Small intestine (tissue), 7 donors: ENCODE data around the gene AK8. TPM values are rescaled to one million over a fixed set of nuclear protein-coding genes. Genes with fewer than 3 reads are reported as not detected.

Source experiments
- DNase-seq, 2 donors: peaks; one replicate each; pipeline versions ENCODE4 v3.0.0 to v3.0.0-alpha.2; 2013
- FAIRE-seq: peaks from 2 replicates; lab custom pipeline; 2012; peaks lifted over from hg19 to GRCh38; lab: Jason Lieb, UNC
- H3K27ac ChIP-seq, 3 donors: one replicate each; pipeline ENCODE4 v1.5.1; 2013; ENCODE audit warnings: low read length in 2 of 3, mild to moderate bottlenecking in 2 of 3, control low read depth in 1 of 3, inconsistent platforms in 1 of 3, low read depth in 1 of 3, moderate library complexity in 1 of 3
- H3K27me3 ChIP-seq, 3 donors: one replicate each; pipeline ENCODE4 v1.6.1; 2013; ENCODE audit warnings: low read length in 3 of 3, inconsistent platforms in 1 of 3; ENCODE audit not compliant: control insufficient read depth in 3 of 3, insufficient read depth in 3 of 3
- H3K36me3 ChIP-seq, 3 donors: one replicate each; pipeline ENCODE4 v1.6.1; 2013; ENCODE audit warnings: low read length in 3 of 3, inconsistent platforms in 1 of 3, low read depth in 1 of 3, mild to moderate bottlenecking in 1 of 3, moderate library complexity in 1 of 3; ENCODE audit not compliant: control insufficient read depth in 3 of 3, insufficient read depth in 2 of 3
- H3K4me1 ChIP-seq, 3 donors: one replicate each; pipeline ENCODE4 v1.6.1; 2013; ENCODE audit warnings: low read length in 2 of 3, inconsistent platforms in 1 of 3, low read depth in 1 of 3, mild to moderate bottlenecking in 1 of 3, moderate library complexity in 1 of 3; ENCODE audit not compliant: control insufficient read depth in 3 of 3, insufficient read depth in 2 of 3
- H3K4me3 ChIP-seq, 3 donors: one replicate each; pipeline ENCODE4 v1.5.1; 2013; ENCODE audit warnings: low read length in 3 of 3, control low read depth in 1 of 3, inconsistent platforms in 1 of 3, low read depth in 1 of 3, mild to moderate bottlenecking in 1 of 3, moderate library complexity in 1 of 3
- H3K9me3 ChIP-seq, 2 donors: one replicate each; pipeline ENCODE4 v1.6.1; 2013; ENCODE audit warnings: low read depth in 1 of 2, low read length in 1 of 2; ENCODE audit not compliant: control insufficient read depth in 2 of 2, insufficient read depth in 1 of 2
- WGBS, 3 donors: extraction: QIAGEN DNeasy Blood & Tissue Kit; methylation state at CpG; one replicate each; pipeline ENCODE4 v1.1.7; 2013; 5-methylcytosine and 5-hydroxymethylcytosine counted together
- polyA plus RNA-seq, 4 donors: library from polyadenylated mRNA; stranded (reverse) in 3 of 4; unstranded in 1 of 4; fragments of 200-250 nt in 3 of 4; fragments of 120-200 nt in 1 of 4; gene quantifications; one replicate each; pipeline versions ENCODE4 v1.2.1 to v1.2.3, GENCODE V29; 2013
- donor health status: healthy with polysubstance abuse.
- donor health status: control.
- donor health status: control.
- donor health status: Bipolar disorder and iron deficiency.
- donor health status: healthy.

AK8 gene
- polyA plus RNA-seq, 4 donors: 0.09 to 3.0 TPM; not detected in 2

DNA sequence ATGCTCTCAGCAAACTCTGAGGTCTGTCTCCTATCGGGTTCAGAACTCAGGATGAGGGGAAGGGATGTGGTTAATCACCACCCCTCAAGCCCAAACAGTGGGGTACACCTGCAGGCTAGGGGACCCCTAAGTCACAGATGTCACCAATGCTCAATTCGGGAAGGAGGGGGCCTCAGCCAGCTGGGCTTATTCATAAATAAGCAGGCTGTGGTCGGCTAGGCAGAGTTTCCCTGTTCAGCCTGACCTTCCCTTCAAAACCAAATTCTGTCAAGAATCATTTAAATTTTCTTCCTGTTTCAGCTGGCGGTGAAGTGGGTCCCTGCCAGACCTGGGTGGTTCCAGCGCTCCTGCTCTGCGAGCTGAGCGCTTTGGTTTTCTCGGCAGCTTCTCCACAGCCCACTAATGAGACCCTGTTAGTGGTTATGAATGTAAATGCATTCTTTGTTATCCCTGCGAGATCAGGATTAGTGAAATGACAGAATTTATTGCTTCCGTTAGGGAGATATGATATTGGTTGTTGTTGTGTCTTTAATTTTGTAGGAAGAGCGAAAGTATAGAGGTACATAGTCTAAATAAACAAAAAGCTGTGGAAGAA lies 68.3 kb downstream of the AK8 start:
- 59 to 64% (median 61%) methylated on average over 11 of the region's 11 CpGs for whole genome bisulfite sequencing, 3 donors
- H3K9me3 ChIP-seq: no peaks in the 10 kb centered on the region
- H3K4me1 ChIP-seq: no peaks in the 10 kb centered on the region
- H3K27me3 ChIP-seq: peaks cover 0 to 18% (median 0%) of the 10 kb centered on the region in 3 donors
- H3K36me3 ChIP-seq: no peaks in the 10 kb centered on the region
- DNase-seq (no peak), FAIRE-seq (no peak)
- no peak overlapping the region for H3K4me3 ChIP-seq
- no peak overlapping the region for H3K27ac ChIP-seq

DNA sequence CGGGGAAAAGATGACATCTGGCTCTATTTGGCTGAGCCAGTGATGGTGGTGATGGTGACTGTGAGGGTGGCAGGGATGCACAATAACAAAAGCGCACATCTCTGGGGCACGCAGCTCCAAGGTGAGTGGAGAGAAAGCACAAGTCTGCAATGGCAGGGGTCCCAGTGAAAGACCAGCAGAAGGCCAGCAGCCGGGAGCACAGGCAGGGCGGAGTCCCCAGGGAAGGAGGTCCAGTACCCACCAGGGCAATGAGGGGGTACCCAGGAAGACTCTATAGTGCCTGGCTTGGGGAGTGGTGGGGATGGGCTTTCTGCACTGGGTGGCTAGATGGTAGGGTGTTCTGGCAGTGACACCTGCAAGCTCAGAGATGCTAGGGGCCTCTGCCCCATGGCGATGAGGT lies 69.4 kb downstream of the AK8 start:
- Histone ChIP-seq H3K36me3 (no peaks in the 10 kb centered on the region), H3K4me3 (no peak overlapping the region), H3K27me3 (peaks cover 0 to 18% (median 2%) of the 10 kb centered on the region in 3 donors), H3K4me1 (no peaks in the 10 kb centered on the region), H3K9me3 (no peaks in the 10 kb centered on the region), H3K27ac (no peak overlapping the region)
- 75 to 87% (median 81%) methylated on average over 6 of the region's 6 CpGs for WGBS, 3 donors
- FAIRE-seq (no peak), DNase-seq (no peak)

- Histone ChIP-seq H3K4me3 (no peak overlapping the region), H3K9me3 (no peaks in the 10 kb centered on the region), H3K36me3 (no peaks in the 10 kb centered on the region), H3K27ac (no peak overlapping the region), H3K4me1 (no peaks in the 10 kb centered on the region), H3K27me3 (peaks cover 0 to 20% (median 5%) of the 10 kb centered on the region in 3 donors)
- DNase-seq (no peak), FAIRE-seq (no peak)
- 46 to 65% (median 52%) methylated on average over 13 of the region's 13 CpGs for WGBS, 3 donors
Measured at GRCh38 chr9:132806723-132807421, 71.2 kb downstream of the AK8 start.

- Histone ChIP-seq H3K27me3 (peaks cover 0 to 20% (median 5%) of the 10 kb centered on the region in 3 donors), H3K9me3 (no peaks in the 10 kb centered on the region), H3K27ac (no peak overlapping the region), H3K36me3 (no peaks in the 10 kb centered on the region), H3K4me3 (no peak overlapping the region), H3K4me1 (no peaks in the 10 kb centered on the region)
- no peak for FAIRE-seq
- WGBS, 3 donors: 53 to 58% (median 54%) methylated on average over 9 of the region's 9 CpGs
- DNase-seq: no peak
Measured at GRCh38 chr9:132806306-132806705, 71.8 kb downstream of the AK8 start.

GRCh38 chr9:132804576-132805295 lies 73.3 kb downstream of the AK8 start:
- WGBS, 3 donors: 39 to 61% (median 52%) methylated on average over 20 of the region's 20 CpGs
- Histone ChIP-seq H3K27ac (no peak overlapping the region), H3K4me3 (no peak overlapping the region), H3K36me3 (no peaks in the 10 kb centered on the region), H3K27me3 (peaks cover 0 to 20% (median 5%) of the 10 kb centered on the region in 3 donors), H3K4me1 (peaks cover 0 to 3% (median 2%) of the 10 kb centered on the region in 3 donors), H3K9me3 (no peaks in the 10 kb centered on the region)
- no peak for FAIRE-seq
- peak; percentile 17 to 18 for DNase-seq

DNA sequence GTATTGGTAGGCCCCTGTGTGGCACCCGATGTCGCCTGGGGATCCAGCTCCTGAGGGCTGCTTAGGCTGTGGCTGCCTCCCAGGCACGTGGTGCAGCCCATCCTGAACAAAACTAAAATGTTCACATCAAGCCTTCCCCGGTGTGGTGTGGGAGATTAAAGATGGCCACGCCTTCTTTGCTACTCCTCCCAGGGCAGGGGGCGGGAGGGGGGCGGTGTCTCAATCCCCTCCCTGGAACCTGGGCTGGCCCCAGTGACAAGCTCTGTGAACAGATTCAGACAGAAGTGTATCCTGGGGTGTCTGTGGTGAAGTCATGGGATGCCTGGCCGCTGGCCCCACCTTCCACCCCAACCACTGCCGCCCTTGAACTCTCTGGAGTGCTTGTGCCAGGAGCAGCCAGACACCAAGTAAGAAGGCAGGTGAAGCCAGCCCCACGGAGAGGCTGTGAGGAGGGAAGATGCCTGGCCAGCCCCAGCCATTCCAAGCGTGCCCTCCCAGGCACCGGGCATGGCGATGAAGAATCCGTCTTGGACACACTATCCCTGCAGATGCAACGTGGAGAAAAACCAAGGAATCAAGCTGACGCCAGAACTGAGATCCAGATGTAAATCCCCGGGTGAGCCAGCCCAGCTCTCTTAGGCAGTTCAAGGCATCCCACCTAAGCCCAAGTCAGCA lies 75.8 kb downstream of the AK8 start:
- Histone ChIP-seq H3K4me1 (peaks cover 0 to 10% (median 4%) of the 10 kb centered on the region in 3 donors), H3K4me3 (no peak overlapping the region), H3K9me3 (no peaks in the 10 kb centered on the region), H3K27me3 (peaks cover 0 to 10% (median 5%) of the 10 kb centered on the region in 3 donors), H3K36me3 (no peaks in the 10 kb centered on the region), H3K27ac (no peak overlapping the region)
- DNase-seq: no peak
- WGBS, 3 donors: 53 to 64% (median 60%) methylated on average over 17 of the region's 17 CpGs
- FAIRE-seq: no peak

GRCh38 chr9:132801659-132802058 lies 76.4 kb downstream of the AK8 start:
- Histone ChIP-seq H3K27ac (no peak overlapping the region), H3K36me3 (no peaks in the 10 kb centered on the region), H3K4me1 (peaks cover 0 to 10% (median 4%) of the 10 kb centered on the region in 3 donors), H3K4me3 (no peak overlapping the region), H3K9me3 (no peaks in the 10 kb centered on the region), H3K27me3 (peaks cover 0 to 8% (median 5%) of the 10 kb centered on the region in 3 donors)
- WGBS, 3 donors: 91 to 93% (median 91%) methylated on average over 4 of the region's 4 CpGs
- no peak for DNase-seq
- no peak for FAIRE-seq

DNA sequence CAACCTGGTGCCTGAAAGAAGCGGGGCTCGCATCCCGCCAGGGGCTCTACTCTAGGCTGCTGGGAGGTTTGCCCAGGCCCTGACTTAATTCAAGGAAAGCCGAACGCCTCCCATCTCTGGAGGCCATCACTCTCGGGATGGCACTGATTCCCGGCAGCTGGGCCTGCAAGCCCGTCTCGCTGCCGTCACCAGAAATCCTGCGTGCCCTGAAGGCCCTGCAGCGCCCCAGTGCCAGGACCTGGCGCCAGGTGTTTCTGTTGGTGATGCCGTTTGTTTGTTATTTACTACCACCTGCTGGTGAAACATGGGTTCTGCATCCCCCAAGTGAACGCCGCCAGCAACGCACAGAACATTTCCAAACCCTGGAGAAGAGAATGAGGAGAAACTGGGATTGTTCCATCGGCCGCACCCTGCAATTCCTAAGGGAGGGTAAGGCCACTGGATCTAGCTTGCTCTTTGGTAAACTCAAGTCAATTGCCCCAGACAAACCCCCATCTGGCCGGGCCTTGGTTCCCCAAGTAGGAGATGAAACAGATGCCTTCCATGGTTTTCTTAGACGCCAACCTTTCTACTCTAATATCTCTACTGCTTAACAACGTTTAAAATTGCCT lies 77.9 kb downstream of the AK8 start:
- FAIRE-seq: no peak
- no peaks in the 10 kb centered on the region for H3K9me3 ChIP-seq
- H3K27me3 ChIP-seq: peaks cover 0 to 5% (median 3%) of the 10 kb centered on the region in 3 donors
- no peaks in the 10 kb centered on the region for H3K36me3 ChIP-seq
- no peak overlapping the region for H3K27ac ChIP-seq
- 14 to 20% (median 17%) methylated on average over 22 of the region's 22 CpGs for WGBS, 3 donors
- DNase-seq: peak; percentile 71 to 82
- no peak overlapping the region for H3K4me3 ChIP-seq
- peaks cover 0 to 14% (median 4%) of the 10 kb centered on the region in 3 donors for H3K4me1 ChIP-seq
